B cell (primary cell): ENCODE data around the gene CACNA1A.

Experiments
- EZH2 ChIP-seq: IDR thresholded peaks from 2 replicates; pipeline ENCODE4 v1.6.1; 2012; ENCODE audit warnings: borderline replicate concordance, low read depth, mild to moderate bottlenecking, moderate library complexity, low read length; ENCODE audit not compliant: insufficient read depth, poor library complexity, severe bottlenecking
- TF ChIP-seq, protein P1 (sequence below): fragments of 200-600 bp; IDR thresholded peaks from one replicate; pipeline ENCODE4 v1.8.0; 2022; ENCODE audit warnings: antibody characterized with exemption, mild to moderate bottlenecking

DNA sequence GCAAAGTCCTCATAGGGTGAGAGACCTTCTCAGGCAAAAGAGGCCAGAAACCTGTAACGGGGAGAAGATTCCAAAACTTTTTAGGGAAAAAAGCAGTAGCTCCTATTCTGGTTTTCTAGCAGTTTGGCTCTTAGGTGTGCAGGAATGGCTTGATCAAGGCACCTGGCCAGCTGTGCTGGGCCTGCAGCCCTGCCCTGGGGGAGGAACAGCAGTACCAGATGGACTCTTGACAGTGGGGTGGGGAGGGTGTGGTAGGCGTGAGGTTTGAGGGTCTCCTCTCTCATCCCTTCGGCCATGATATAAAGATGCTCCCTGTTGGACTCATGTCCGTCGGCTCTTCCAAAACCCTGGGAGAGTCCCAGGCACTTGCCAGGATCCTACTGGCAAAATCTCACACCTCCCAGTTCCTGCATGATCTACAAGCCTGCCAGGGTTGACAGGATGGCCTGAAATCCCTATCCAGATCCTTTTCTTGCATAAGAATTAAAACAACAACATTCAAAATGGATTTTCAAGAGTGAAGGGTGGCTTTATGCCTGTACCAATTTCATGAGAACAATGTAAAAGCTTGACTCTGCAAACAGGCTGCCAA lies 235.7 kb downstream of the CACNA1A start:
- TF ChIP-seq, protein P1, sequence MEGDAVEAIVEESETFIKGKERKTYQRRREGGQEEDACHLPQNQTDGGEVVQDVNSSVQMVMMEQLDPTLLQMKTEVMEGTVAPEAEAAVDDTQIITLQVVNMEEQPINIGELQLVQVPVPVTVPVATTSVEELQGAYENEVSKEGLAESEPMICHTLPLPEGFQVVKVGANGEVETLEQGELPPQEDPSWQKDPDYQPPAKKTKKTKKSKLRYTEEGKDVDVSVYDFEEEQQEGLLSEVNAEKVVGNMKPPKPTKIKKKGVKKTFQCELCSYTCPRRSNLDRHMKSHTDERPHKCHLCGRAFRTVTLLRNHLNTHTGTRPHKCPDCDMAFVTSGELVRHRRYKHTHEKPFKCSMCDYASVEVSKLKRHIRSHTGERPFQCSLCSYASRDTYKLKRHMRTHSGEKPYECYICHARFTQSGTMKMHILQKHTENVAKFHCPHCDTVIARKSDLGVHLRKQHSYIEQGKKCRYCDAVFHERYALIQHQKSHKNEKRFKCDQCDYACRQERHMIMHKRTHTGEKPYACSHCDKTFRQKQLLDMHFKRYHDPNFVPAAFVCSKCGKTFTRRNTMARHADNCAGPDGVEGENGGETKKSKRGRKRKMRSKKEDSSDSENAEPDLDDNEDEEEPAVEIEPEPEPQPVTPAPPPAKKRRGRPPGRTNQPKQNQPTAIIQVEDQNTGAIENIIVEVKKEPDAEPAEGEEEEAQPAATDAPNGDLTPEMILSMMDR = no peak
- TF ChIP-seq EZH2 = no peak
